CD14-positive monocyte (primary cell): ENCODE results near the gene PTGES2. TPM values are rescaled to one million over a fixed set of nuclear protein-coding genes. Genes with fewer than 3 reads are reported as not detected.

Experiments used
- DNase-seq, 3 donors: peaks; one replicate each; pipeline ENCODE4 v3.0.0-alpha.2; 2011 to 2022
- H2AFZ ChIP-seq: 2 replicates; pipeline ENCODE4 v1.6.0; 2012; ENCODE audit warnings: mild to moderate bottlenecking, low read depth, low read length, inconsistent platforms; ENCODE audit not compliant: insufficient read depth, poor library complexity, severe bottlenecking
- H3K27ac ChIP-seq, 2 donors: 1 replicate in 1 of 2; 2 replicates in 1 of 2; pipeline ENCODE4 v1.5.1; 2012 to 2013; ENCODE audit warnings: low read length in 2 of 2, control low read depth in 1 of 2, inconsistent platforms in 1 of 2, low read depth in 1 of 2, mild to moderate bottlenecking in 1 of 2
- H3K27me3 ChIP-seq, 2 donors: one replicate each; pipeline versions ENCODE4 v1.6.0 to v1.6.1; 2011 to 2013; ENCODE audit warnings: low read length in 2 of 2; ENCODE audit not compliant: control insufficient read depth in 2 of 2, insufficient read depth in 2 of 2
- H3K36me3 ChIP-seq, 2 donors: replicated peaks in 1 of 2; 1 replicate in 1 of 2; 2 replicates in 1 of 2; pipeline versions ENCODE4 v1.5.1 to v1.6.1; 2012 to 2013; ENCODE audit warnings: low read length in 2 of 2, control low read depth in 1 of 2, inconsistent platforms in 1 of 2, mild to moderate bottlenecking in 1 of 2; ENCODE audit not compliant: insufficient read depth in 2 of 2, control insufficient read depth in 1 of 2
- H3K4me1 ChIP-seq, 2 donors: 1 replicate in 1 of 2; 2 replicates in 1 of 2; pipeline versions ENCODE4 v1.5.1 to v1.6.1; 2012 to 2013; ENCODE audit warnings: low read length in 2 of 2, control low read depth in 1 of 2, inconsistent platforms in 1 of 2, mild to moderate bottlenecking in 1 of 2, moderate library complexity in 1 of 2; ENCODE audit not compliant: insufficient read depth in 2 of 2, control insufficient read depth in 1 of 2
- H3K4me2 ChIP-seq: replicated peaks from 2 replicates; pipeline ENCODE3; 2012; ENCODE audit warnings: low read length, moderate library complexity, mild to moderate bottlenecking; ENCODE audit not compliant: poor library complexity, severe bottlenecking; ENCODE audit errors: extremely low read depth
- H3K4me3 ChIP-seq, 3 experiments: fragments of 200-600 bp in 1 of 3; sonication (generic) in 1 of 3; replicated peaks in 1 of 3; 1 replicate in 2 of 3; 2 replicates in 1 of 3; pipeline ENCODE4 v1.5.1; 2011 to 2013; ENCODE audit warnings: low read length in 3 of 3, mild to moderate bottlenecking in 3 of 3, control low read depth in 2 of 3, low read depth in 2 of 3, inconsistent platforms in 1 of 3, moderate library complexity in 1 of 3
- H3K79me2 ChIP-seq: 2 replicates; pipeline ENCODE4 v1.6.0; 2012; ENCODE audit warnings: mild to moderate bottlenecking, control low read depth, inconsistent platforms, low read length, moderate library complexity; ENCODE audit not compliant: insufficient read depth
- H3K9ac ChIP-seq: 2 replicates; pipeline ENCODE4 v1.6.0; 2017; ENCODE audit warnings: low read length, mild to moderate bottlenecking; ENCODE audit not compliant: insufficient read depth, poor library complexity, severe bottlenecking
- H3K9me3 ChIP-seq, 2 donors: replicated peaks in 1 of 2; 1 replicate in 1 of 2; 2 replicates in 1 of 2; pipeline versions ENCODE4 v1.5.1 to v1.6.1; 2012 to 2013; ENCODE audit warnings: low read length in 2 of 2, control low read depth in 1 of 2; ENCODE audit not compliant: control insufficient read depth in 1 of 2, insufficient read depth in 1 of 2
- H4K20me1 ChIP-seq: 2 replicates; pipeline ENCODE4 v1.6.0; 2012; ENCODE audit warnings: mild to moderate bottlenecking, low read length, control low read depth, moderate library complexity; ENCODE audit not compliant: insufficient read depth
- H3K27ac Mint-ChIP-seq, 7 donors: one replicate each; pipeline ENCODE4 v1.8.0; 2020; ENCODE audit warnings: mild to moderate bottlenecking in 7 of 7, mixed read lengths in 7 of 7, moderate library complexity in 6 of 7, inconsistent platforms in 2 of 7
- H3K27me3 Mint-ChIP-seq, 3 donors: one replicate each; pipeline ENCODE4 v1.8.0; 2021 to 2022; ENCODE audit warnings: low read depth in 3 of 3, mild to moderate bottlenecking in 3 of 3, mixed read lengths in 3 of 3, moderate library complexity in 3 of 3, inconsistent platforms in 1 of 3
- H3K36me3 Mint-ChIP-seq, 2 donors: one replicate each; pipeline ENCODE4 v1.8.0; 2020; ENCODE audit warnings: mixed read lengths in 2 of 2, inconsistent platforms in 1 of 2, mild to moderate bottlenecking in 1 of 2
- H3K4me1 Mint-ChIP-seq: one replicate; pipeline ENCODE4 v1.8.0; 2020; ENCODE audit warnings: mild to moderate bottlenecking, mixed read lengths
- H3K4me3 Mint-ChIP-seq, 2 donors: one replicate each; pipeline ENCODE4 v1.8.0; 2020; ENCODE audit warnings: mild to moderate bottlenecking in 2 of 2, mixed read lengths in 2 of 2, moderate library complexity in 1 of 2
- H3K9me3 Mint-ChIP-seq, 7 donors: one replicate each; pipeline ENCODE4 v1.8.0; 2020 to 2022; ENCODE audit warnings: mixed read lengths in 7 of 7, mild to moderate bottlenecking in 6 of 7, moderate library complexity in 6 of 7, inconsistent platforms in 2 of 7
- WGBS: methylation state at CpG from one replicate; pipeline ENCODE4 v1.1.5; 2013; ENCODE audit warnings: missing lambda C conversion rate; ENCODE audit not compliant: insufficient coverage; 5-methylcytosine and 5-hydroxymethylcytosine counted together
- intact Hi-C, 2 donors: fragments of 100-400 bp; cut with micrococcal nuclease; formaldehyde crosslinking; loops; one replicate each; pipeline versions ENCODE4 v1.15.0 to v1.15.1; 2023
- polyA plus RNA-seq, 3 donors: library from polyadenylated mRNA; depleted of rRNA in 1 of 3; unstranded in 2 of 3; stranded (reverse) in 1 of 3; fragments of 300-500 nt in 2 of 3; fragments of >200 nt in 1 of 3; fragmentation: Illumina TruSeq in 2 of 3; gene quantifications; 1 replicate in 2 of 3; 2 replicates in 1 of 3; pipeline ENCODE4 v1.2.3, GENCODE V29; 2012 to 2021
- TF ChIP-seq, protein P1 (sequence below): fragments of 200-600 bp; IDR thresholded peaks from one replicate; pipeline ENCODE4 v1.8.0; 2022; ENCODE audit warnings: antibody characterized with exemption, mild to moderate bottlenecking

Gene PTGES2
- polyA plus RNA-seq, 3 donors, result 42.0 to 71.5 (median 49.4) TPM

DNA sequence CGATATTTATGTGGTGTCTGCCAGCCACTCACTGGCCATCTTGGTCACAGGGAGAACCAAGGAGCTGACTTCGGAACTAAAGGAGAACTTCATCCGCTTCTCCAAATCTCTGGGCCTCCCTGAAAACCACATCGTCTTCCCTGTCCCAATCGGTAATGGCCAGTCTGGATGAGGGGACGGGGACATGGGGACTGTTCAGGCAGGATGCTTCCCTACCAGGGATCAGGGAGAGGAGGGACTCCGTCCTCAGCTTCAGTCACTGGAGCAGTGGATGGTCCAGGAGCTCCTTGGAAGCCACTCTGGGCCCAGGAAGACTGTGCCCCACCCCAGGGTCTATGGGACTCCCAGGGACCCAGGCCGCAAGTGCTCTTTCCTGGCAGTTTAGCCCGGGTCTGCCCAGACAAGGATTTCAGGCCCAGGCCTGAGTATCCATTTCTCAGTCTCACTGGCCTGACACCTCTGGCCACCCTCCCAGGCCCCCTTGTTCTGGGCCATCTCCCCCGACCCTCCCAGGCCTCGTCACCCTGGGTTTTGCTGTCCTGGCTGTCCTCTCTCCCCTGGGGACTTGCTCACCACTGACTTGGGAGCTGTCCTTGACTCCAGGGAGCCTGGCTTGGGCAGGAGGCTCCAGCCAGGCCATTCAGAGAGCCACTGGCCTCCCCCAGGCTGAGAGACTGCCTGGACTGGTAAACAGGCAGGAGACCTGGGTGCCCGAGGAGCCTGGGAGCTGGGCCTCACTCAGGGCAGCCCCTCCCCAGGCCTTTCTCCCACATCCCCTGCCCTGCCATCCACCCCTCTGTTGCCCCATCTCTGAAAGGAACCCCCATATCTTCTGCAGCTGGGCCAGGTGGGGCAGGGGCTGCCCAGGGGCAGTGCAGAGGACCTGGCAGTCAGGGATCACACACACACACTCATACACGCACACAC lies 24.9 kb upstream of the PTGES2 start:
- Mint-ChIP-seq H3K4me3 (no peak overlapping the region), H3K4me1 (no peaks in the 10 kb centered on the region), H3K27ac (no peak overlapping the region), H3K36me3 (no peaks in the 10 kb centered on the region), H3K27me3 (peaks cover 1 to 12% (median 5%) of the 10 kb centered on the region in 3 donors), H3K9me3 (no peaks in the 10 kb centered on the region)
- no peaks in the 10 kb centered on the region for H3K27me3 ChIP-seq
- H3K79me2 ChIP-seq, result no peaks in the 10 kb centered on the region
- no peaks in the 10 kb centered on the region for H3K36me3 ChIP-seq
- 96% methylated on average over 11 of the region's 13 CpGs for WGBS
- H3K4me3 ChIP-seq, result no peak overlapping the region
- intact Hi-C loops, result no loop called here
- H3K4me2 ChIP-seq, result no peak overlapping the region
- TF ChIP-seq, protein P1, sequence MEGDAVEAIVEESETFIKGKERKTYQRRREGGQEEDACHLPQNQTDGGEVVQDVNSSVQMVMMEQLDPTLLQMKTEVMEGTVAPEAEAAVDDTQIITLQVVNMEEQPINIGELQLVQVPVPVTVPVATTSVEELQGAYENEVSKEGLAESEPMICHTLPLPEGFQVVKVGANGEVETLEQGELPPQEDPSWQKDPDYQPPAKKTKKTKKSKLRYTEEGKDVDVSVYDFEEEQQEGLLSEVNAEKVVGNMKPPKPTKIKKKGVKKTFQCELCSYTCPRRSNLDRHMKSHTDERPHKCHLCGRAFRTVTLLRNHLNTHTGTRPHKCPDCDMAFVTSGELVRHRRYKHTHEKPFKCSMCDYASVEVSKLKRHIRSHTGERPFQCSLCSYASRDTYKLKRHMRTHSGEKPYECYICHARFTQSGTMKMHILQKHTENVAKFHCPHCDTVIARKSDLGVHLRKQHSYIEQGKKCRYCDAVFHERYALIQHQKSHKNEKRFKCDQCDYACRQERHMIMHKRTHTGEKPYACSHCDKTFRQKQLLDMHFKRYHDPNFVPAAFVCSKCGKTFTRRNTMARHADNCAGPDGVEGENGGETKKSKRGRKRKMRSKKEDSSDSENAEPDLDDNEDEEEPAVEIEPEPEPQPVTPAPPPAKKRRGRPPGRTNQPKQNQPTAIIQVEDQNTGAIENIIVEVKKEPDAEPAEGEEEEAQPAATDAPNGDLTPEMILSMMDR, result no peak
- no peaks in the 10 kb centered on the region for H3K4me1 ChIP-seq
- H2AFZ ChIP-seq, result no peak overlapping the region
- H3K27ac ChIP-seq, result no peak overlapping the region
- no peak overlapping the region for H3K9ac ChIP-seq
- no peaks in the 10 kb centered on the region for H4K20me1 ChIP-seq
- no peak for DNase-seq
- H3K9me3 ChIP-seq, result no peaks in the 10 kb centered on the region

DNA sequence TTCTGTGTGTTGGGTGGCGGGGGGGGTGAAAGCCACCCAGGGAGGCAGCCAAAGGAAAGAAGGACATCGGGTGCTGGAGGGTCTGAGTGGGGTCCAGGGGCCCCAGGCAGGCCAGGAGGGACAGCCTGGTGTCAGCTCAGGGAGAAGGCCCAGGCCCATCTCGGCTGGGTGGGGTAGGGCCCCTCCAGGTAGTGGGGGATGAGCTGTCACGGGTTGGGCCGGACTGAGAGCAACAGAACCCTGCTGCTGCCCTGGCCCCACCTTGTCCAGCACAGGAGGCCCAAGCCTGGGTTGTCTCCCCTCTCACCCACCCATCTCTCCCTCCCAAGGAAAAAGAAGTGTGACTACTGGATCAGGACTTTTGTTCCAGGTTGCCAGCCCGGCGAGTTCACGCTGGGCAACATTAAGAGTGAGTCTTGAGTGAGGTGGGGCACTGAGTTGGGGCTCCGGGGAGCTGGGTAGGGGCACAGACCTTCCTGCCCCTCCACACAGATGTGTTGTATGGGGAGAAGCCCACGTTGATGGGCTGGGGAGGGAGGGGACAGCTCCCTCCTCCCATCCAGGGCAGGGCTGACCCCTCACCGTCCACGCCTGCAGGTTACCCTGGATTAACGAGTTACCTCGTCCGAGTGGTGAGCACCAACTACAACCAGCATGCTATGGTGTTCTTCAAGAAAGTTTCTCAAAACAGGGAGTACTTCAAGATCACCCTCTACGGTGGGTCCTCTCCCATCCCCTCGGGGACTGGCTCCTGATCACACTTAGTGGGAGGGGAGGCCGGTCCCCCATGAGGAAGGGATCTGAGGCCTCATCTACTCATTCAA lies 24.0 kb upstream of the PTGES2 start:
- 80% methylated on average over 3 of the region's 18 CpGs for WGBS
- Mint-ChIP-seq H3K27me3 (peaks cover 1 to 12% (median 5%) of the 10 kb centered on the region in 3 donors), H3K4me1 (no peaks in the 10 kb centered on the region), H3K36me3 (no peaks in the 10 kb centered on the region), H3K4me3 (no peak overlapping the region), H3K27ac (no peak overlapping the region), H3K9me3 (no peaks in the 10 kb centered on the region)
- H3K9ac ChIP-seq, result no peak overlapping the region
- no peaks in the 10 kb centered on the region for H3K4me1 ChIP-seq
- no peak for DNase-seq
- H3K4me2 ChIP-seq, result no peak overlapping the region
- TF ChIP-seq, protein P1, result no peak
- H3K27ac ChIP-seq, result no peak overlapping the region
- intact Hi-C loops, result no loop called here
- no peaks in the 10 kb centered on the region for H3K27me3 ChIP-seq
- H4K20me1 ChIP-seq, result no peaks in the 10 kb centered on the region
- H3K79me2 ChIP-seq, result no peaks in the 10 kb centered on the region
- H3K4me3 ChIP-seq, result no peak overlapping the region
- H2AFZ ChIP-seq, result no peak overlapping the region
- no peaks in the 10 kb centered on the region for H3K36me3 ChIP-seq
- H3K9me3 ChIP-seq, result no peaks in the 10 kb centered on the region
